Activated CD4-positive, CD25-positive, alpha-beta regulatory T cell (primary cell): ENCODE measurements around the gene LRTM2.

Experiments used
- DNase-seq, 4 experiments: peaks; one replicate each; lab custom pipeline; 2025; lab: John Stamatoyannopoulos, UW

Gene LRTM2

GRCh38 chr12:1885082-1885596, 64.8 kb downstream of the LRTM2 start:
- DNase-seq, result no peak

GRCh38 chr12:1885599-1886245, 65.4 kb downstream of the LRTM2 start:
- DNase-seq, result no peak
